K562 (cell line): ENCODE data around the gene CD46. TPM values are rescaled to one million over a fixed set of nuclear protein-coding genes. Genes with fewer than 3 reads are reported as not detected.

Source experiments
- CBX5 ChIP-seq: IDR thresholded peaks from 2 replicates; pipeline ENCODE4 v1.6.1; 2014; ENCODE audit warnings: low read depth, borderline replicate concordance
- CREBBP ChIP-seq: IDR thresholded peaks from one replicate; pipeline ENCODE4 v1.6.1; 2012; ENCODE audit warnings: low read depth, mild to moderate bottlenecking, control low read depth, inconsistent platforms, low read length
- DACH1 ChIP-seq: fragments of 450-650 bp; IDR thresholded peaks from 2 replicates; pipeline ENCODE4 v1.6.1; 2018; ENCODE audit not compliant: partially characterized antibody
- EWSR1 ChIP-seq: fragments of 450-650 bp; IDR thresholded peaks from 2 replicates; pipeline ENCODE4 v1.6.1; 2018; ENCODE audit warnings: borderline replicate concordance, mild to moderate bottlenecking, low read depth, moderate library complexity; ENCODE audit not compliant: partially characterized antibody
- FIP1L1 ChIP-seq: fragments of 200-400 bp; formaldehyde crosslinking; IDR thresholded peaks from 2 replicates; pipeline ENCODE4 v1.6.1; 2018; ENCODE audit warnings: mild to moderate bottlenecking, low read depth, low read length; ENCODE audit not compliant: poor library complexity, severe bottlenecking
- GABPB1 ChIP-seq: sonication (generic); formaldehyde crosslinking; IDR thresholded peaks from 2 replicates; pipeline ENCODE4 v1.8.0; 2022; ENCODE audit warnings: mild to moderate bottlenecking, missing genetic modification reagents
- HCFC1 ChIP-seq: IDR thresholded peaks from 2 replicates; pipeline ENCODE4 v1.6.1; 2012; ENCODE audit warnings: low read depth, low read length, improper control_type of control experiment
- MAZ ChIP-seq, 2 experiments: fragments of 450-650 bp in 1 of 2; sonication (generic) in 1 of 2; formaldehyde crosslinking; IDR thresholded peaks in 1 of 2; conservative IDR thresholded peaks in 1 of 2; 2 replicates each; pipeline versions ENCODE4 v1.4.0 to v1.5.0; 2020; ENCODE audit warnings: mild to moderate bottlenecking in 1 of 2, missing genetic modification reagents in 1 of 2
- MEF2A ChIP-seq: IDR thresholded peaks from 2 replicates; pipeline ENCODE4 v1.6.1; 2011; ENCODE audit warnings: low read depth, mild to moderate bottlenecking, low read length, moderate library complexity; ENCODE audit not compliant: control insufficient read depth
- MTF1 ChIP-seq: fragments of 250-450 bp; sonication (Bioruptor Pico); IDR thresholded peaks from 2 replicates; pipeline ENCODE4 v1.9.0; 2021; ENCODE audit warnings: moderate library complexity, mild to moderate bottlenecking, inconsistent platforms, borderline replicate concordance
- MXI1 ChIP-seq: IDR thresholded peaks from 2 replicates; pipeline ENCODE4 v1.6.1; 2011; ENCODE audit warnings: low read depth, mild to moderate bottlenecking, improper control_type of control experiment, low read length
- NRF1 ChIP-seq, 2 experiments: fragments of 450-650 bp; IDR thresholded peaks in 1 of 2; conservative IDR thresholded peaks in 1 of 2; 2 replicates each; pipeline ENCODE4 v1.6.1; 2014; ENCODE audit warnings: mild to moderate bottlenecking in 2 of 2
- TAF15 ChIP-seq: fragments of 200-400 bp; formaldehyde crosslinking; IDR thresholded peaks from 2 replicates; pipeline ENCODE4 v1.6.1; 2017; ENCODE audit warnings: mild to moderate bottlenecking, low read depth, low read length, moderate library complexity
- YBX1 ChIP-seq: fragments of 450-650 bp; IDR thresholded peaks from 2 replicates; pipeline ENCODE4 v1.7.1; 2016; ENCODE audit warnings: mild to moderate bottlenecking
- ZBED1 ChIP-seq: IDR thresholded peaks from 2 replicates; pipeline ENCODE4 v1.6.1; 2014
- ZKSCAN1 ChIP-seq: fragments of 150-350 bp; IDR thresholded peaks from 2 replicates; pipeline ENCODE4 v1.6.1; 2016; ENCODE audit warnings: low read depth, low read length
- ZNF41 ChIP-seq: fragments of 250-450 bp; sonication (Bioruptor Pico); conservative IDR thresholded peaks from 2 replicates; pipeline ENCODE4 v1.4.0; 2020; ENCODE audit warnings: mild to moderate bottlenecking
- ZNF77 ChIP-seq: fragments of 250-450 bp; sonication (Bioruptor Pico); IDR thresholded peaks from 2 replicates; pipeline ENCODE4 v1.5.0; 2020
- polyA plus RNA-seq, 8 experiments: library from polyadenylated mRNA; depleted of rRNA in 4 of 8; stranded (reverse) in 5 of 8; unstranded in 3 of 8; fragments of >200 nt; fragmentation: Nextera tagmentation in 2 of 8; fragmentation: Illumina TruSeq in 1 of 8; extraction: Ambion mirVana in 2 of 8; extraction: Trizol in 1 of 8; gene quantifications; 2 replicates each; pipeline versions ENCODE4 v1.2.1 to v1.2.3, GENCODE V29; 2011 to 2014; ENCODE audit warnings: inconsistent platforms in 1 of 8, missing spikeins in 1 of 8
- total RNA-seq, 7 experiments: library from RNA; depleted of rRNA in 6 of 7; stranded (reverse); fragments of >200 nt in 6 of 7; fragmentation: Illumina TruSeq in 2 of 7; extraction: Trizol in 2 of 7; gene quantifications; 2 replicates each; pipeline versions ENCODE4 v1.2.1 to v1.2.3, GENCODE V29; 2011 to 2021; ENCODE audit warnings: low replicate concordance in 1 of 7
- TF ChIP-seq, protein P1 (sequence below): fragments of 450-650 bp; formaldehyde crosslinking; conservative IDR thresholded peaks from 2 replicates; pipeline ENCODE4 v1.4.0; 2022; ENCODE audit warnings: mild to moderate bottlenecking, missing genetic modification characterization
- TF ChIP-seq, protein P2 (sequence below): fragments of 250-450 bp; sonication (Bioruptor Pico); IDR thresholded peaks from 2 replicates; pipeline ENCODE4 v1.4.0; 2020; ENCODE audit warnings: mild to moderate bottlenecking
- TF ChIP-seq, protein P3 (sequence below): IDR thresholded peaks from 2 replicates; pipeline ENCODE4 v1.6.1; 2011; ENCODE audit warnings: borderline replicate concordance, low read depth, mild to moderate bottlenecking, moderate library complexity, low read length; ENCODE audit not compliant: insufficient read depth, poor library complexity, severe bottlenecking
- TF ChIP-seq, protein P4 (sequence below): IDR thresholded peaks from 2 replicates; pipeline ENCODE4 v1.6.1; 2011; ENCODE audit not compliant: insufficient read length; ENCODE audit errors: extremely low read depth

CD46 gene
- total and polyA plus RNA-seq, 9 of the 15 experiments (the other 6 are each of a cell fraction or from before 2014, with no cell fraction given), result 87.9 to 374 (median 156) TPM

DNA sequence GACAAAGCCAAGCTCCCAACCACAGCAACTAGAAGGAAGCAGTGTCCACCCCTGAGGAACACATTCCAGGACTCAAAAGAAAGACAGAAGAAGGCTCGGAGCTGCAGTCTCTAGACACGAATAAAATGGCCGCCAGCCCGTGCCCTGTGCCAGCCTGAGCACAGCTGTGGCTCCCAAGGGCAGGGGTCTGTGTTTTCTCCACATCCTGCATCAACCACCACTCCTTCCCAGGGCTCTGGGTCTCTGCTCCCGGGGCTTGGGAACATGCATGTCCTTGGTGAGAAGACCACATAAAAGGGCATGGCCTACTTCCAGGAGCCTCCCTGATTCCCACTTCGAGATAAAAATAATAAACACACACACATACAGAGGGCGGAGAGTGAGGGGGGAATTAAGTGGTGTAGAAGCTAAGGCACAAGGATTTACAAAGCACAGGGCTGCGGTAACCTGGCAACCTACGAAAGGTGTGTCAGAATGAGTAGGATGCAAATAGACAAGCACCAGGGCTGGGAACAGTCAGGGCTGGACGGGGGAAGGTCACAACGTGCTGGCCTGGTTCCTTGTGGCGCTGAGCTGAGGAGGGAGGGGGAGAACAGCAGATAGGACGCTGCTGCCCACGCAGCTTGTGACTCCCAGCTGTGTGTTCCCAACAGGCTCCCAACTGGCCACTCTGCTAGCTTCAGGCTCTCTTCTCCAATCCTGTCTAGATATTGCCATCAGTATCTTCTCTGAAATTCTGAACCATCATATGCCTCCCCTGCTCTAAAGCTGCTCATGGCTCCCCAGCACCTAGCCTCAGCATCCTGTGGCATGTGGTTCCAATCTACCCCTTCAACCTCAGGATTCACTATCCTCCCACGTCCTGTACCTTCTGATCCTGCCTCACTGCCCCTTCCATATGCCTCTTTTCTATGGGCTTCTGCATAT lies 86.6 kb downstream of the CD46 start (continued):
- TF ChIP-seq, protein P1, sequence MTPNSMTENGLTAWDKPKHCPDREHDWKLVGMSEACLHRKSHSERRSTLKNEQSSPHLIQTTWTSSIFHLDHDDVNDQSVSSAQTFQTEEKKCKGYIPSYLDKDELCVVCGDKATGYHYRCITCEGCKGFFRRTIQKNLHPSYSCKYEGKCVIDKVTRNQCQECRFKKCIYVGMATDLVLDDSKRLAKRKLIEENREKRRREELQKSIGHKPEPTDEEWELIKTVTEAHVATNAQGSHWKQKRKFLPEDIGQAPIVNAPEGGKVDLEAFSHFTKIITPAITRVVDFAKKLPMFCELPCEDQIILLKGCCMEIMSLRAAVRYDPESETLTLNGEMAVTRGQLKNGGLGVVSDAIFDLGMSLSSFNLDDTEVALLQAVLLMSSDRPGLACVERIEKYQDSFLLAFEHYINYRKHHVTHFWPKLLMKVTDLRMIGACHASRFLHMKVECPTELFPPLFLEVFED, result peak; percentile 59; the same call in 1 of the 2 replicates
- TF ChIP-seq, protein P2, sequence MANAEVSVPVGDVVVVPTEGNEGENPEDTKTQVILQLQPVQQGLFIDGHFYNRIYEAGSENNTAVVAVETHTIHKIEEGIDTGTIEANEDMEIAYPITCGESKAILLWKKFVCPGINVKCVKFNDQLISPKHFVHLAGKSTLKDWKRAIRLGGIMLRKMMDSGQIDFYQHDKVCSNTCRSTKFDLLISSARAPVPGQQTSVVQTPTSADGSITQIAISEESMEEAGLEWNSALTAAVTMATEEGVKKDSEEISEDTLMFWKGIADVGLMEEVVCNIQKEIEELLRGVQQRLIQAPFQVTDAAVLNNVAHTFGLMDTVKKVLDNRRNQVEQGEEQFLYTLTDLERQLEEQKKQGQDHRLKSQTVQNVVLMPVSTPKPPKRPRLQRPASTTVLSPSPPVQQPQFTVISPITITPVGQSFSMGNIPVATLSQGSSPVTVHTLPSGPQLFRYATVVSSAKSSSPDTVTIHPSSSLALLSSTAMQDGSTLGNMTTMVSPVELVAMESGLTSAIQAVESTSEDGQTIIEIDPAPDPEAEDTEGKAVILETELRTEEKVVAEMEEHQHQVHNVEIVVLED, result peak; percentile 11; the same call in 1 of the 2 replicates
- TF ChIP-seq DACH1, result no peak
- TF ChIP-seq GABPB1 (CRISPR knock-in tag), result no peak
- TF ChIP-seq YBX1, result no peak
- TF ChIP-seq HCFC1, result no peak
- TF ChIP-seq ZKSCAN1, result no peak
- TF ChIP-seq TAF15, result no peak
- TF ChIP-seq ZNF77, result no peak
- TF ChIP-seq EWSR1, result no peak
- TF ChIP-seq NRF1 (conservative IDR thresholded peaks at IDR 0.05 in 1 of 2, IDR thresholded peaks at IDR 0.05 in 1 of 2), result peak; percentile 30 to 49; a peak in 2 of 4 replicates
- no peak for TF ChIP-seq CBX5
- TF ChIP-seq MAZ (CRISPR knock-in tag; conservative IDR thresholded peaks at IDR 0.05 in 1 of 2, IDR thresholded peaks at IDR 0.05 in 1 of 2), result 0 out of 4 replicates have a peak, but pooled peaks of 1 of the 2 experiments have one; percentile 47
- TF ChIP-seq MTF1 (CRISPR knock-in tag), result no peak
- TF ChIP-seq ZNF41, result no peak; the same call in 1 of the 2 replicates
- TF ChIP-seq, protein P3, sequence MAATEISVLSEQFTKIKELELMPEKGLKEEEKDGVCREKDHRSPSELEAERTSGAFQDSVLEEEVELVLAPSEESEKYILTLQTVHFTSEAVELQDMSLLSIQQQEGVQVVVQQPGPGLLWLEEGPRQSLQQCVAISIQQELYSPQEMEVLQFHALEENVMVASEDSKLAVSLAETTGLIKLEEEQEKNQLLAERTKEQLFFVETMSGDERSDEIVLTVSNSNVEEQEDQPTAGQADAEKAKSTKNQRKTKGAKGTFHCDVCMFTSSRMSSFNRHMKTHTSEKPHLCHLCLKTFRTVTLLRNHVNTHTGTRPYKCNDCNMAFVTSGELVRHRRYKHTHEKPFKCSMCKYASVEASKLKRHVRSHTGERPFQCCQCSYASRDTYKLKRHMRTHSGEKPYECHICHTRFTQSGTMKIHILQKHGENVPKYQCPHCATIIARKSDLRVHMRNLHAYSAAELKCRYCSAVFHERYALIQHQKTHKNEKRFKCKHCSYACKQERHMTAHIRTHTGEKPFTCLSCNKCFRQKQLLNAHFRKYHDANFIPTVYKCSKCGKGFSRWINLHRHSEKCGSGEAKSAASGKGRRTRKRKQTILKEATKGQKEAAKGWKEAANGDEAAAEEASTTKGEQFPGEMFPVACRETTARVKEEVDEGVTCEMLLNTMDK, result no peak
- TF ChIP-seq MXI1, result no peak
- TF ChIP-seq ZBED1, result no peak
- no peak for TF ChIP-seq FIP1L1
- no peak for TF ChIP-seq CREBBP
- TF ChIP-seq, protein P4, sequence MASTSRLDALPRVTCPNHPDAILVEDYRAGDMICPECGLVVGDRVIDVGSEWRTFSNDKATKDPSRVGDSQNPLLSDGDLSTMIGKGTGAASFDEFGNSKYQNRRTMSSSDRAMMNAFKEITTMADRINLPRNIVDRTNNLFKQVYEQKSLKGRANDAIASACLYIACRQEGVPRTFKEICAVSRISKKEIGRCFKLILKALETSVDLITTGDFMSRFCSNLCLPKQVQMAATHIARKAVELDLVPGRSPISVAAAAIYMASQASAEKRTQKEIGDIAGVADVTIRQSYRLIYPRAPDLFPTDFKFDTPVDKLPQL, result no peak
- TF ChIP-seq MEF2A, result no peak
